Inferior parietal cortex (tissue), 1 donor: Measurements from ENCODE around the gene PMEPA1.
A peak's percentile ranks its signal among the peaks of the same experiment; 100 is the strongest.

Source experiments
- DNase-seq: peaks from one replicate; pipeline ENCODE4 v3.0.0-alpha.2; 2016; ENCODE audit errors: extremely low spot score

The PMEPA1 gene

GRCh38 chr20:57693670-57694329 is 16.0 kb downstream of the PMEPA1 start:
- no peak for DNase-seq

GRCh38 chr20:57693002-57693582 is 16.7 kb downstream of the PMEPA1 start:
- no peak for DNase-seq

- DNase-seq, result no peak
Measured at GRCh38 chr20:57692393-57692792, 17.4 kb downstream of the PMEPA1 start.

- DNase-seq, result no peak
Measured at GRCh38 chr20:57691699-57692098, 18.1 kb downstream of the PMEPA1 start.

- no peak for DNase-seq
Measured at GRCh38 chr20:57690525-57690924, 19.3 kb downstream of the PMEPA1 start.

- DNase-seq, result no peak
Measured at GRCh38 chr20:57689745-57690481, 19.9 kb downstream of the PMEPA1 start.

GRCh38 chr20:57688864-57689263 is 21.0 kb downstream of the PMEPA1 start:
- no peak for DNase-seq

- DNase-seq, result no peak
Measured at GRCh38 chr20:57688295-57688694, 21.5 kb downstream of the PMEPA1 start.

GRCh38 chr20:57686931-57687652 is 22.7 kb downstream of the PMEPA1 start:
- DNase-seq, result no peak

- DNase-seq, result peak; percentile 45
Measured at GRCh38 chr20:57685146-57685758, 24.6 kb downstream of the PMEPA1 start.

- no peak for DNase-seq
Measured at GRCh38 chr20:57684808-57685140, 25.0 kb downstream of the PMEPA1 start.

GRCh38 chr20:57683881-57684807 is 25.7 kb downstream of the PMEPA1 start:
- DNase-seq, result no peak

- DNase-seq, result no peak
Measured at GRCh38 chr20:57683287-57683686, 26.5 kb downstream of the PMEPA1 start.

GRCh38 chr20:57682184-57683101 is 27.4 kb downstream of the PMEPA1 start:
- peak; percentile 36 for DNase-seq

GRCh38 chr20:57680934-57681914 is 28.6 kb downstream of the PMEPA1 start:
- no peak for DNase-seq

GRCh38 chr20:57680131-57680716 is 29.6 kb downstream of the PMEPA1 start:
- no peak for DNase-seq

GRCh38 chr20:57679113-57679512 is 30.7 kb downstream of the PMEPA1 start:
- no peak for DNase-seq

GRCh38 chr20:57678340-57678739 is 31.5 kb downstream of the PMEPA1 start:
- no peak for DNase-seq
